Esophagus squamous epithelium (tissue), 5 donors: ENCODE data around the gene UAP1L1. TPM values are rescaled to one million over a fixed set of nuclear protein-coding genes. Genes with fewer than 3 reads are reported as not detected.
A peak's percentile ranks its signal among the peaks of the same experiment; 100 is the strongest.

Experiments used
- DNase-seq: peaks from one replicate; lab custom pipeline; 2025; lab: John Stamatoyannopoulos, UW
- H3K27ac ChIP-seq, 4 donors: fragments of 200-600 bp; sonication (generic); one replicate each; pipeline ENCODE4 v1.5.1; 2016 to 2019; ENCODE audit warnings: mild to moderate bottlenecking in 1 of 4
- H3K27me3 ChIP-seq, 4 donors: fragments of 200-600 bp; sonication (generic); 1 replicate in 3 of 4; 2 replicates in 1 of 4; pipeline versions ENCODE4 v1.5.1 to v1.6.0; 2017 to 2021; ENCODE audit warnings: antibody characterized with exemption in 1 of 4
- H3K36me3 ChIP-seq, 3 donors: fragments of 200-600 bp; sonication (generic); one replicate each; pipeline ENCODE4 v1.5.1; 2016 to 2019
- H3K4me1 ChIP-seq, 3 donors: fragments of 200-600 bp; sonication (generic); one replicate each; pipeline ENCODE4 v1.5.1; 2017 to 2019
- H3K4me3 ChIP-seq, 4 donors: fragments of 200-600 bp; sonication (generic); 1 replicate in 3 of 4; 2 replicates in 1 of 4; pipeline ENCODE4 v1.5.1; 2016 to 2019; ENCODE audit warnings: mild to moderate bottlenecking in 2 of 4, moderate library complexity in 1 of 4
- H3K9me3 ChIP-seq, 3 donors: fragments of 200-600 bp; sonication (generic); one replicate each; pipeline ENCODE4 v1.5.1; 2016 to 2019
- POLR2A ChIP-seq, 4 donors: fragments of 450-650 bp; IDR thresholded peaks; one replicate each; pipeline ENCODE4 v1.6.1; 2017; ENCODE audit warnings: antibody characterized with exemption in 4 of 4, mild to moderate bottlenecking in 4 of 4, moderate library complexity in 3 of 4
- WGBS, 2 donors: methylation state at CpG; one replicate each; pipeline ENCODE4 v1.1.5; 2018; 5-methylcytosine and 5-hydroxymethylcytosine counted together
- intact Hi-C: fragments of 100-400 bp; cut with DNase I; formaldehyde crosslinking; loops from one replicate; pipeline ENCODE4 v1.15.0; 2022
- total RNA-seq, 4 donors: library from RNA; depleted of rRNA; stranded (reverse); fragments of >200 nt; gene quantifications; one replicate each; pipeline ENCODE4 v1.1.0, GENCODE V29; 2016
- TF ChIP-seq, protein P1 (sequence below), 6 experiments: fragments of 450-650 bp in 4 of 6; fragments of 200-600 bp in 2 of 6; sonication (generic) in 2 of 6; IDR thresholded peaks; one replicate each; pipeline ENCODE4 v1.5.1; 2016 to 2019; ENCODE audit warnings: antibody characterized with exemption in 6 of 6, mild to moderate bottlenecking in 4 of 6, moderate library complexity in 4 of 6
- donor health status: DM: yes; HTN: yes; CAD: no.

Gene UAP1L1
- total RNA-seq, 4 donors from 2014 or later, result 2.2 to 4.7 (median 3.7) TPM

DNA sequence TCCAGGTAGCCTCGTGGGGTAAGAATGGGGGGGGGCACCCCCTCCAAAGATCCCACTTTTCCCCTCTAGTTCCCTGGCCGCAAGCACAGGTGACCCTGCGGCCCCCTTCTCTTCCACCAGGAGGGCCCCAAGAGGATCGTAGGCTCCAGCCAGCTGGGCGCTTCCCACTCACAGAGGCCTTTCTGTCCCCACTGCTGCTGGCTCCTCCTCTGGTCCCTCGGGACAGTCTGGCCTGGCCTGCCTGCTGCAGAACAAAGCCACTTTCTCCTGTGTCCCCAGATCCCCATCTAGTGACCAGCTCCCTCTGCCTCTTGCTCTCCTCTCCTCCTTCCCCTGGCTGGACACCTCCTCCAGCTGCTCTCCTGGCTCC, 6.4 kb upstream of the UAP1L1 start:
- peak overlapping the region; percentile 51 to 84 (median 73) for H3K27ac ChIP-seq
- H3K4me3 ChIP-seq, result peak overlapping the region; percentile 34 to 79 (median 50)
- intact Hi-C loops, result no loop called here
- H3K9me3 ChIP-seq, result no peaks in the 10 kb centered on the region
- 17 to 20% methylated on average over 5 of the region's 6 CpGs for WGBS, 2 donors
- H3K4me1 ChIP-seq, result peaks cover 29 to 52% (median 31%) of the 10 kb centered on the region in 3 donors
- no peak for DNase-seq
- TF ChIP-seq, protein P1, sequence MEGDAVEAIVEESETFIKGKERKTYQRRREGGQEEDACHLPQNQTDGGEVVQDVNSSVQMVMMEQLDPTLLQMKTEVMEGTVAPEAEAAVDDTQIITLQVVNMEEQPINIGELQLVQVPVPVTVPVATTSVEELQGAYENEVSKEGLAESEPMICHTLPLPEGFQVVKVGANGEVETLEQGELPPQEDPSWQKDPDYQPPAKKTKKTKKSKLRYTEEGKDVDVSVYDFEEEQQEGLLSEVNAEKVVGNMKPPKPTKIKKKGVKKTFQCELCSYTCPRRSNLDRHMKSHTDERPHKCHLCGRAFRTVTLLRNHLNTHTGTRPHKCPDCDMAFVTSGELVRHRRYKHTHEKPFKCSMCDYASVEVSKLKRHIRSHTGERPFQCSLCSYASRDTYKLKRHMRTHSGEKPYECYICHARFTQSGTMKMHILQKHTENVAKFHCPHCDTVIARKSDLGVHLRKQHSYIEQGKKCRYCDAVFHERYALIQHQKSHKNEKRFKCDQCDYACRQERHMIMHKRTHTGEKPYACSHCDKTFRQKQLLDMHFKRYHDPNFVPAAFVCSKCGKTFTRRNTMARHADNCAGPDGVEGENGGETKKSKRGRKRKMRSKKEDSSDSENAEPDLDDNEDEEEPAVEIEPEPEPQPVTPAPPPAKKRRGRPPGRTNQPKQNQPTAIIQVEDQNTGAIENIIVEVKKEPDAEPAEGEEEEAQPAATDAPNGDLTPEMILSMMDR (IDR thresholded peaks at IDR 0.05), result peak in 1 of 6 experiments; percentile 26
- TF ChIP-seq POLR2A (IDR thresholded peaks at IDR 0.05), result no peak
- H3K36me3 ChIP-seq, result no peaks in the 10 kb centered on the region
- peaks cover 0 to 23% (median 0%) of the 10 kb centered on the region in 4 donors for H3K27me3 ChIP-seq

GRCh38 chr9:137071282-137071681, 6.0 kb upstream of the UAP1L1 start:
- Histone ChIP-seq H3K27me3 (peaks cover 0 to 23% (median 0%) of the 10 kb centered on the region in 4 donors), H3K4me3 (peak overlapping the region in 1 of 4 donors; percentile 79), H3K27ac (peak overlapping the region; percentile 51 to 84 (median 73)), H3K9me3 (no peaks in the 10 kb centered on the region), H3K36me3 (no peaks in the 10 kb centered on the region), H3K4me1 (peaks cover 29 to 52% (median 31%) of the 10 kb centered on the region in 3 donors)
- intact Hi-C loops, result no loop called here
- TF ChIP-seq, protein P1 (IDR thresholded peaks at IDR 0.05), result no peak
- no peak for TF ChIP-seq POLR2A (IDR thresholded peaks at IDR 0.05)
- 83% methylated on average over 2 of the region's 2 CpGs; no CpG with 5 or more reads in 1 of the 2 donors for WGBS, 2 donors
- DNase-seq, result no peak

- H3K4me1 ChIP-seq, result peaks cover 35 to 62% (median 39%) of the 10 kb centered on the region in 3 donors
- peaks cover 0 to 5% (median 0%) of the 10 kb centered on the region in 3 donors for H3K36me3 ChIP-seq
- no peak for DNase-seq
- TF ChIP-seq, protein P1 (IDR thresholded peaks at IDR 0.05), result no peak
- TF ChIP-seq POLR2A (IDR thresholded peaks at IDR 0.05), result no peak
- intact Hi-C loops, result no loop called here
- no peak overlapping the region for H3K27ac ChIP-seq
- 88 to 93% methylated on average over 3 to 5 of the region's 8 CpGs for WGBS, 2 donors
- H3K4me3 ChIP-seq, result no peak overlapping the region
- peaks cover 0 to 11% (median 0%) of the 10 kb centered on the region in 4 donors for H3K27me3 ChIP-seq
- H3K9me3 ChIP-seq, result no peaks in the 10 kb centered on the region
These were observed 3.3 kb upstream of the UAP1L1 start for GRCh38 chr9:137073992-137074399.

DNA sequence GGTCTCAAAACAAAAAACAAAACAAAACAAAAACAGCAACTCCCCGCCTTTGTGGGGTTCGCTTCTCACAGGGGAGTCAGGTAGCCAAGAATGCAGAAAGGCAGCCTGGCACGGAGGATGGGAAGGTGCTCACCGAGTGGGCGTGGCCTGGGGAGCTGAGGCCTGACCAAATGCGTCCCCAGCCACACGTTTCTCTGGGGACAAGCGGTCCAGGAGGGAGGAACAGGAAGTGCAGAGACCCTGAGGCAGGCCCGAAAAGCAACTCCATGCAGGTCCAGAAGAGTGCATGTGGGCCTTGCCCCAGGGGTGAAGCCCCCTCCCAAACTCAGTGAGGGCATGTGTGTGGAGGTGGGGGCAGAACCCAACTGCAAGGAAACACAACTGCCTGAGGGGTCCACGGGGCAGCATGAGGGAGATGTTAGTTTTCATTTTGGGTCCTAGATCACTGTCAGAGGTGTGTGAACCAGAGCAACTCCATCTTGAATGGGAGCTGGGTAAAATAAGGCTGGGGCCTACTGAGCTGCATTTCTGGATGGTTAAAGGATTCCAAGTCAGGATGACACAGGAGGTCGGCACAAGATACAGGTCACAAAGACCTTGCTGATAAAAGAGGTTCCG, 2.6 kb upstream of the UAP1L1 start:
- Histone ChIP-seq H3K4me3 (no peak overlapping the region), H3K27me3 (peaks cover 0 to 3% (median 0%) of the 10 kb centered on the region in 4 donors), H3K27ac (peak overlapping the region in 1 of 4 donors; percentile 25), H3K4me1 (peaks cover 30 to 62% (median 33%) of the 10 kb centered on the region in 3 donors), H3K9me3 (no peaks in the 10 kb centered on the region), H3K36me3 (peaks cover 0 to 13% (median 5%) of the 10 kb centered on the region in 3 donors)
- no peak for TF ChIP-seq POLR2A (IDR thresholded peaks at IDR 0.05)
- TF ChIP-seq, protein P1 (IDR thresholded peaks at IDR 0.05), result no peak
- intact Hi-C loops, result no loop called here
- no peak for DNase-seq
- 73 to 81% methylated on average over 12 of the region's 12 CpGs for WGBS, 2 donors

DNA sequence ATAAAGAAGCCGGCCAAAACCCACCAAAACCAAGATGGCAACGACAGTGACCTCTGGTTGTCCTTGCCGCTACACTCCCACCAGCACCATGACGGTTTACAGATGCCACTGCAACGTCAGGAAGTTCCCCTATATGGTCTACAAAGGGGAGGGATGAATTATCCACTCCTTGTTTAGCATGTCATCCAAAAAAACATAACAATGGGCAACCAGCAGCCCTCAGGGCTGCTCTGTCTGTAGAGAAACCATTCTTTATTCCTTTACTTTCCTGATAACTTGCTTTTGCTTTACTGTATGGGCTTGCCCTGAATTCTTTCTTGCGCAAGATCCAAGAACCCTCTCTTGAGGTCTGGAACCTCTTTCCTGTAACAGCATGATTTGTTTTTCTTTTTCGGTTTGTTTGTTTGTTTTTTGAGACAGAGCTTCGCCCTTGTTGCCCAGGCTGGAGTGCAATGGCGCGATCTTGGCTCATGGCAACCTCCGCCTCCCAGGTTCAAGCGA, 2.0 kb upstream of the UAP1L1 start:
- Histone ChIP-seq H3K4me3 (no peak overlapping the region), H3K27me3 (no peaks in the 10 kb centered on the region), H3K36me3 (peaks cover under 1 to 18% (median 9%) of the 10 kb centered on the region in 3 donors), H3K4me1 (peaks cover 28 to 59% (median 30%) of the 10 kb centered on the region in 3 donors), H3K9me3 (no peaks in the 10 kb centered on the region), H3K27ac (peak overlapping the region in 1 of 4 donors; percentile 25)
- TF ChIP-seq POLR2A (IDR thresholded peaks at IDR 0.05), result no peak
- TF ChIP-seq, protein P1 (IDR thresholded peaks at IDR 0.05), result no peak
- no peak for DNase-seq
- WGBS, 2 donors, result 49 to 58% methylated on average over 12 of the region's 12 CpGs
- intact Hi-C loops, result no loop called here
